Activated CD4-positive, CD25-positive, alpha-beta regulatory T cell treated with anti-CD3 and anti-CD28 coated beads, Interleukin-2, amount 50 U/mL, for 16 hours (primary cell): ENCODE measurements around the gene RASSF5.
"Not testable (repeated sequence)": the region's sequence is repeated elsewhere in the genome, so short reads cannot be mapped to it uniquely, and the experiment has no call there.

ENCODE experiments used
- DNase-seq: peaks from one replicate; pipeline ENCODE4 v3.0.0-alpha.2; 2020; ENCODE audit warnings: low read depth, low spot score

Gene RASSF5

DNA sequence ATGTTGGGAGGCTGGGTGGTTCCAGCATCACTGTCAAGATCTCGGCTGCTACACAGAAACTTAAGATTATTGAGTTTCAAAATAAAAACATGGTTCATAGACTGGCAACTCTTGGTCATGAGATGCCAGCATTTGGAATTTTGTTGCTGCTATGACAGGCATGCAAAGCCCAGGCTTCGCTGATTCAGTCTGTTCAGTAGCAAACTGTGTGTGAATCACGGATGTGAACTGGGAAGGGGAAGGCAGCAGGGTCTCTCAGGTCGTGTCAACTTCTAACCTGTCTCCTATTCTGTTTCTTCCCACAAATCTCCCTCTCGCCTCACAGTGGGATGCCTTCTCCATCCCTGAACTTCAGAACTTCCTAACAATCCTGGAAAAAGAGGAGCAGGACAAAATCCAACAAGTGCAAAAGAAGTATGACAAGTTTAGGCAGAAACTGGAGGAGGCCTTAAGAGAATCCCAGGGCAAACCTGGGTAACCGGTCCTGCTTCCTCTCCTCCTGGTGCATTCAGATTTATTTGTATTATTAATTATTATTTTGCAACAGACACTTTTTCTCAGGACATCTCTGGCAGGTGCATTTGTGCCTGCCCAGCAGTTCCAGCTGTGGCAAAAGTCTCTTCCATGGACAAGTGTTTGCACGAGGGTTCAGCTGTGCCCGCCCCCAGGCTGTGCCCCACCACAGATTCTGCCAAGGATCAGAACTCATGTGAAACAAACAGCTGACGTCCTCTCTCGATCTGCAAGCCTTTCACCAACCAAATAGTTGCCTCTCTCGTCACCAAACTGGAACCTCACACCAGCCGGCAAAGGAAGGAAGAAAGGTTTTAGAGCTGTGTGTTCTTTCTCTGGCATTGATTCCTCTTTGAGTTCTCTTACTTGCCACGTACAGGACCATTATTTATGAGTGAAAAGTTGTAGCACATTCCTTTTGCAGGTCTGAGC lies 79.4 kb downstream of the RASSF5 start:
- no peak for DNase-seq

- DNase-seq, result no peak
These were observed 80.6 kb downstream of the RASSF5 start for GRCh38 chr1:206587904-206588303.

DNA sequence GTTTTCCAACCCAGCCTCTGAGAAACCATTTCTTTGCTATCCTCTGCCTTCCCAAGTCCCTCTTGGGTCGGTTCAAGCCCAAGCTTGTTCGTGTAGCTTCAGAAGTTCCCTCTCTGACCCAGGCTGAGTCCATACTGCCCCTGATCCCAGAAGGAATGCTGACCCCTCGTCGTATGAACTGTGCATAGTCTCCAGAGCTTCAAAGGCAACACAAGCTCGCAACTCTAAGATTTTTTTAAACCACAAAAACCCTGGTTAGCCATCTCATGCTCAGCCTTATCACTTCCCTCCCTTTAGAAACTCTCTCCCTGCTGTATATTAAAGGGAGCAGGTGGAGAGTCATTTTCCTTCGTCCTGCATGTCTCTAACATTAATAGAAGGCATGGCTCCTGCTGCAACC lies 81.2 kb downstream of the RASSF5 start:
- DNase-seq, result no peak

GRCh38 chr1:206589206-206589605 lies 81.9 kb downstream of the RASSF5 start:
- no peak for DNase-seq

- no peak for DNase-seq
These were observed 82.9 kb downstream of the RASSF5 start for GRCh38 chr1:206590025-206590758.

GRCh38 chr1:206591226-206591625 lies 83.9 kb downstream of the RASSF5 start:
- DNase-seq, result no peak

- DNase-seq, result no peak
These were observed 84.4 kb downstream of the RASSF5 start for GRCh38 chr1:206591696-206592095.

- no peak for DNase-seq
These were observed 86.1 kb downstream of the RASSF5 start for GRCh38 chr1:206593351-206593925.

- no peak for DNase-seq
These were observed 88.4 kb downstream of the RASSF5 start for GRCh38 chr1:206595581-206596318.

DNA sequence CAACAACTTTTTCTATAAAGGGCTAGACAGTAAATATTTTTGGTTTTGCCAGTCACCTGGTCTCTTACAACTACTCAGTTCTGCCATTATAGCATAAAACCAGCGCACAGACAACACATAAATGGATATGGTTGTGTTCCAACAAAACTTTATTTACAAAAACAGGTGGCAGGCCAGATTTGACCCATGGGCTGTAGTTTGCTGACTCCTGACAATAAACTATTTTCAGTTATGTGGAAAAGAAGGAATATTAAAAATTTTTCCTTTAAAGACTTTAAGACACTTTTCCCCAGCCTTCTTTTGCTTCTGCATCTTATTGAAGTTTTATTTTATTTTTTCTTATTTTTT lies 89.0 kb downstream of the RASSF5 start:
- no peak for DNase-seq

- no peak for DNase-seq
These were observed 93.2 kb downstream of the RASSF5 start for GRCh38 chr1:206600527-206600926.

DNA sequence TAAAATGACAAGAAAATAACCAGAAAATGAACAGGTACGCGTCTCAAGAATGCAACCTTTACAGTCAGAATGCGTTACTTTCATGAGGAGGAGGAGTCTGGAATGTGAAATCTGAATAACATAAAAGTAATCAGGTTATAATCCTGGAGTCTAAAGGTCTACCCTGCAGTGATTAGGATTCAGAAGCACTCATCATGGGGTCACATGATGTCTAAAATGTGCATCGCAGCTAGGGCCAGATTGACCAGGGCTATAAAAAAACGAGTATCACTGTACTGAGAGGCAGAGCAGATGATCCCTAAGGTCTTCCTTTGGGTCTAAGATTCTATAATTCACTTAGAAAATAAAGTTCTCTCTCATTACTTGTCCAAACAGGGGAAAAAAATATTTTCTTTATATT lies 97.5 kb downstream of the RASSF5 start:
- no peak for DNase-seq

- DNase-seq, result no peak
These were observed 99.5 kb downstream of the RASSF5 start for GRCh38 chr1:206606867-206607266.

GRCh38 chr1:206608108-206608698 lies 100.9 kb downstream of the RASSF5 start:
- no peak for DNase-seq

DNA sequence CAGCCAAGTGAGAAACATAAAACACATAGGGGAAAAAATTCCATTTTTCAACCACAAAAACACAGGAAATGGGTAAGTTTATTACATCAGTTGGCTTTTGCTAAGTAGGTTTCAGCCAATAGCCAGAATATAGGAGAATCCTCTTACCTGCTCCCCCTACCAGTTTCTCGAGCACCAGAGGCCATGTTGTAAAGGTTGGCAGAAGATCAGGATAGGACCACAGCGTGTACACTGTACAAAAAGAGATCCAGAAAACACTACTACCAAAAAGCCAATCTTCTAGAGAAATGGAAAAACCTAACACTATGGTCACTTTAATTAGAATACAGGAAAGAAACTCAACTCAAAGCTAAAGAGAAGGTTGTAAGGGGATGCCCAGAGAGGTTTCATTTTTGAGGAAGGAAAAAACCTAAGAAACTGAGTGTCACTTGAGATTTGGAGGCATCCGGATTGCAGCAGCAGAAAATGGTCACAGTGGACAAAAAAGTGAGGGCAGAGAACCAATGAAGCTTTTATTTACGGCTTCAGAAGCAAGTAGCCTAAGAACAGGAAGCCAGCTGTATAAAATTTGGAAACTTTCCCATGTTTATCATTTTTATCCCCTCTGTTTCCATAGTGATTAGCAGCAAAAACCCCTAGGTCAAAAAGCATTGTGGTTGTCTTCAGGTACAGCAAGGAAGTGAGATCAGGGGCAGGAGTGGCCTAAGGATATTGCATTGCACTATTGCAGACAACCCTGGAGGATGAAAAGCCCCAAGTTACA lies 102.1 kb downstream of the RASSF5 start:
- DNase-seq, result no peak

- peak; percentile 88 for DNase-seq
These were observed 105.0 kb downstream of the RASSF5 start, which contains the start of gene EIF2D for GRCh38 chr1:206612129-206612876. Gene EIF2D, minus strand, starts transcription at chr1:206612465. Its CDS starts 123 bp downstream, at chr1:206612342.

- DNase-seq, result not testable (repeated sequence)
These were observed 119.1 kb downstream of the RASSF5 start for GRCh38 chr1:206626396-206626795.

DNA sequence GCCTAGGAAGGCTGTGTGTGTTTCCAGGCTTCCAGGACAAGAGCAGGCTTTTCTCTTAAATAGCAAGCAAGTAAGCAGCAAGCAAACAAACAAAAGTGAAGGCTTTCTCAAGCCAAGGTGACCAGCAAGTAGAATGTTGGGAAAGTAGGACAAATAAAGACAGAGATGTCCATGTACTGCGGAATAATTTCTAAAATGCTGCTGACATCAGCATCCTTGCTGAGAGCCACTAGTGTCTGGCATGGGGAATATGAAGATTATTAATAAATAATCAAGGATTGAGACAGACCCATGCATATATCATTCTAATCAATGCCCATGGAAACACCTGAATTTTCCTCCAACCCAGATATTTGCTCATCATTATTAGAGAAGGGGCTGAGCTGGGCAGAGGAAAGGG lies 121.6 kb downstream of the RASSF5 start:
- DNase-seq, result no peak

DNA sequence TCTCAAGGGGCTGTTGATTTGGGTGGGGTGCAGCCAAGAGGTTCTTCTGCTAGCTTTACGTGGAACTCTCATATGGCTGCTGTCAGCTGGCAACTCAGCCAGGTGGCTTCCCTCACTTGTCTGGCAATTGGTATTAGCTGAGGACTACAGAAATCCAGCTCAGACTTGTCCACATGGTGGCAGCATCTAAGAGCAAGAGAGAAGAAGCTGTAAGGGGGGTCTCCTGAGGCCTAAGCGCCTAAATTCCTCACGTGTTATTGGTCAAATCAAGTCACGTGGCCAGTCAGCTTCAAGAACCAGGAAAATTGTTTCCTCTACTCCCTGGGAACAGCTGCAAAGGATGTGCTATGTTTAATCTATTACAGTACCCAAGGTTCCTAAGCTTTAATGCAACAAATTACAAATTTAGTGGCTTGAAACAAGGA lies 123.8 kb downstream of the RASSF5 start:
- no peak for DNase-seq

GRCh38 chr1:206633708-206634121 lies 126.4 kb downstream of the RASSF5 start:
- DNase-seq, result no peak
